ENCODE measurements around the gene ZNF200. TPM values are rescaled to one million over a fixed set of nuclear protein-coding genes. Genes with fewer than 3 reads are reported as not detected.

ZNF200 gene
- total and polyA plus RNA-seq, 2 donors (not counting 3 experiments of a cell fraction or from before 2014, with no cell fraction given) = 2.8 to 10.0 TPM

GRCh38 chr16:3249451-3249850 lies 14.5 kb upstream of the ZNF200 start:
- TF ChIP-seq CTCF (IDR thresholded peaks at IDR 0.05; ENCODE audit: extremely low read depth in 1 of 2, insufficient read depth in 1 of 2, low read depth in 1 of 2, low read length in 2 of 2) = no peak
- TF ChIP-seq POLR2AphosphoS5 (IDR thresholded peaks at IDR 0.05; ENCODE audit: insufficient read depth, low read depth, low read length) = no peak
- TF ChIP-seq EZH2 (IDR thresholded peaks at IDR 0.05; ENCODE audit: borderline replicate concordance, low read depth, low read length, severe bottlenecking) = no peak
- TF ChIP-seq GATA2 (IDR thresholded peaks at IDR 0.05; ENCODE audit: insufficient read depth, insufficient read length, low read depth, low read length) = no peak
- TF ChIP-seq, protein P1, sequence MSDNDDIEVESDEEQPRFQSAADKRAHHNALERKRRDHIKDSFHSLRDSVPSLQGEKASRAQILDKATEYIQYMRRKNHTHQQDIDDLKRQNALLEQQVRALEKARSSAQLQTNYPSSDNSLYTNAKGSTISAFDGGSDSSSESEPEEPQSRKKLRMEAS (IDR thresholded peaks at IDR 0.05; ENCODE audit: insufficient read depth, insufficient read length) = no peak
- no peak for TF ChIP-seq POLR2A (IDR thresholded peaks at IDR 0.05; ENCODE audit: low read depth, low read length)
- no peak for TF ChIP-seq MYC (IDR thresholded peaks at IDR 0.05; ENCODE audit: low read depth, low read length)
- TF ChIP-seq FOS (IDR thresholded peaks at IDR 0.05; ENCODE audit: borderline replicate concordance, insufficient read depth, low read length) = no peak
- dilution Hi-C loops (cut with MboI; ENCODE audit: extremely low pct_ligation_motif_present, low sequenced_read_pairs) = no loop called here
- Histone ChIP-seq H3K79me2 (ENCODE audit: control insufficient read depth, insufficient read depth, low read length) (no peaks in the 10 kb centered on the region), H4K20me1 (replicated peaks; ENCODE audit: control insufficient read depth, extremely low read depth, insufficient read depth, low read length) (no peaks in the 10 kb centered on the region), H3K4me1 (ENCODE audit: control insufficient read depth, extremely low read depth, insufficient read depth, low read length) (no peaks in the 10 kb centered on the region), H3K9me3 (replicated peaks; ENCODE audit: control insufficient read depth, insufficient read depth, low read length) (no peaks in the 10 kb centered on the region), H3K4me3 (replicated peaks in 1 of 3; ENCODE audit: insufficient read depth in 1 of 3, low read depth in 1 of 3, low read length in 3 of 3) (no peak overlapping the region), H3K27ac (ENCODE audit: insufficient read depth, low read depth, low read length) (no peak overlapping the region), H2AFZ (ENCODE audit: low read depth, low read length) (no peak overlapping the region), H3K36me3 (ENCODE audit: control insufficient read depth in 2 of 2, extremely low read depth in 1 of 2, insufficient read depth in 2 of 2, low read length in 2 of 2) (no peaks in the 10 kb centered on the region), H3K4me2 (ENCODE audit: insufficient read depth, low read length) (no peak overlapping the region), H3K27me3 (ENCODE audit: control insufficient read depth in 2 of 2, insufficient read depth in 2 of 2, low read length in 2 of 2) (no peaks in the 10 kb centered on the region), H3K9ac (replicated peaks; ENCODE audit: extremely low read depth, insufficient read depth, low read length) (no peak overlapping the region), H3K9me1 (replicated peaks; ENCODE audit: control insufficient read depth, extremely low read depth, insufficient read depth, low read length) (no peaks in the 10 kb centered on the region)
- DNase-seq (ENCODE audit: low read depth, low spot score) = no peak
- intact Hi-C loops (cut with micrococcal nuclease) = no loop called here
- no TSS peak for BruUV-seq (replicated peaks)
- no peak for FAIRE-seq
- ChIA-PET CTCF (no interaction called here), POLR2A (interaction anchor here (0.5 kb wide), 1 partner anchor 452 kb away, joined by 3 read pairs; no protein-coding TSS in a partner anchor)

All from endothelial cell of umbilical vein (primary cell).